ENCODE measurements around the gene ZNF81.

The ZNF81 gene

DNA sequence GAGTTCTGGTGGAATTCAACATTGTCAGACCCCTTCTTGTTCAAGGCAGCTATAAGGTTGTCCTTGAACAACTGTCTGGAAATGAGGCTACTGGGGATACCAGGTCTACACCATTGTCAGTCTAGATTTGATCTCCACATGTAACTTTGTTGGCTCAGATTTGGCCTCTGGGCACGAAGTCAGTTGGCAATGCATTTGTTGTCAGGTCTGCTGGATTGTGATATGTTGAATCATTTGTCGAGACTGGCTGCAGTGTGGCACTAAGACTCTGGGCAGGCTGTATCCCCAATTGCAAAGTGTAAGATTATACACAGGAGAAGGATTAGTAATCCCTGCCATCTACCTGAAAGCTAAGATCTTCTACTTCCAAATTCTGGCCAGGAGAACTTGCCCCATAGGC is 26.5 kb downstream of the ZNF81 start:
- TF ChIP-seq, protein P1, sequence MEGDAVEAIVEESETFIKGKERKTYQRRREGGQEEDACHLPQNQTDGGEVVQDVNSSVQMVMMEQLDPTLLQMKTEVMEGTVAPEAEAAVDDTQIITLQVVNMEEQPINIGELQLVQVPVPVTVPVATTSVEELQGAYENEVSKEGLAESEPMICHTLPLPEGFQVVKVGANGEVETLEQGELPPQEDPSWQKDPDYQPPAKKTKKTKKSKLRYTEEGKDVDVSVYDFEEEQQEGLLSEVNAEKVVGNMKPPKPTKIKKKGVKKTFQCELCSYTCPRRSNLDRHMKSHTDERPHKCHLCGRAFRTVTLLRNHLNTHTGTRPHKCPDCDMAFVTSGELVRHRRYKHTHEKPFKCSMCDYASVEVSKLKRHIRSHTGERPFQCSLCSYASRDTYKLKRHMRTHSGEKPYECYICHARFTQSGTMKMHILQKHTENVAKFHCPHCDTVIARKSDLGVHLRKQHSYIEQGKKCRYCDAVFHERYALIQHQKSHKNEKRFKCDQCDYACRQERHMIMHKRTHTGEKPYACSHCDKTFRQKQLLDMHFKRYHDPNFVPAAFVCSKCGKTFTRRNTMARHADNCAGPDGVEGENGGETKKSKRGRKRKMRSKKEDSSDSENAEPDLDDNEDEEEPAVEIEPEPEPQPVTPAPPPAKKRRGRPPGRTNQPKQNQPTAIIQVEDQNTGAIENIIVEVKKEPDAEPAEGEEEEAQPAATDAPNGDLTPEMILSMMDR (IDR thresholded peaks at IDR 0.05; ENCODE audit: borderline replicate concordance, control extremely low read depth, extremely low read depth, insufficient read depth, missing control alignments): no peak
- DNase-seq (ENCODE audit: low spot score): no peak
- in situ Hi-C loops (cut with MboI; ENCODE audit: low sequenced_read_pairs, unreplicated experiment): no loop called here

GRCh38 chrX:47864300-47864699 is 27.6 kb downstream of the ZNF81 start:
- in situ Hi-C loops (cut with MboI; ENCODE audit: low sequenced_read_pairs, unreplicated experiment): no loop called here
- TF ChIP-seq, protein P1 (IDR thresholded peaks at IDR 0.05; ENCODE audit: borderline replicate concordance, control extremely low read depth, extremely low read depth, insufficient read depth, missing control alignments): no peak
- no peak for DNase-seq (ENCODE audit: low spot score)

DNA sequence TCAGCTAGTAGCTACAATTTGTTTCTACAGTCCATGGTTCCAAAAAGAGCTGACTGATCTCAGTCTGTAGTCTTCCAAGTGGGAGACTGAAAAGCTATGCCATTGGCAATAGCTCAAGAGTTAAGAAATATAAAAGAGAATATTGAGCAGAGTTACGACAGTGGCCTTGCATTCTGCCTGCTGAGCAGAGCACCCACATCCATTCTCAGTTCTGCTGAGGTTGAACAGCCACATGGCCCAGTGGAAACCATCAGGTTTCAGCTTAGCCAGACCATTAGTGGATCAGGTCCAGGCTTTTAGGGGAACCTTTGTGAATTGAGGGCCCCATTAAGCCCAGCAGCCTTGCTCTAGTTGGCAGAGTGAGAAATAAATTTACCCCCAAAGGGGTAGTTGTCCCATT is 28.1 kb downstream of the ZNF81 start:
- in situ Hi-C loops (cut with MboI; ENCODE audit: low sequenced_read_pairs, unreplicated experiment): no loop called here
- DNase-seq (ENCODE audit: low spot score): no peak
- TF ChIP-seq, protein P1 (IDR thresholded peaks at IDR 0.05; ENCODE audit: borderline replicate concordance, control extremely low read depth, extremely low read depth, insufficient read depth, missing control alignments): no peak

- DNase-seq (ENCODE audit: low spot score): no peak
- TF ChIP-seq, protein P1 (IDR thresholded peaks at IDR 0.05; ENCODE audit: borderline replicate concordance, control extremely low read depth, extremely low read depth, insufficient read depth, missing control alignments): no peak
- in situ Hi-C loops (cut with MboI; ENCODE audit: low sequenced_read_pairs, unreplicated experiment): no loop called here
Measured at GRCh38 chrX:47873123-47873522, 36.4 kb downstream of the ZNF81 start.

GRCh38 chrX:47877327-47877726 is 40.6 kb downstream of the ZNF81 start:
- no peak for DNase-seq (ENCODE audit: low spot score)
- in situ Hi-C loops (cut with MboI; ENCODE audit: low sequenced_read_pairs, unreplicated experiment): no loop called here
- TF ChIP-seq, protein P1 (IDR thresholded peaks at IDR 0.05; ENCODE audit: borderline replicate concordance, control extremely low read depth, extremely low read depth, insufficient read depth, missing control alignments): no peak

- no peak for DNase-seq (ENCODE audit: low spot score)
- in situ Hi-C loops (cut with MboI; ENCODE audit: low sequenced_read_pairs, unreplicated experiment): no loop called here
- TF ChIP-seq, protein P1 (IDR thresholded peaks at IDR 0.05; ENCODE audit: borderline replicate concordance, control extremely low read depth, extremely low read depth, insufficient read depth, missing control alignments): no peak
Measured at GRCh38 chrX:47878198-47878597, 41.5 kb downstream of the ZNF81 start.

DNA sequence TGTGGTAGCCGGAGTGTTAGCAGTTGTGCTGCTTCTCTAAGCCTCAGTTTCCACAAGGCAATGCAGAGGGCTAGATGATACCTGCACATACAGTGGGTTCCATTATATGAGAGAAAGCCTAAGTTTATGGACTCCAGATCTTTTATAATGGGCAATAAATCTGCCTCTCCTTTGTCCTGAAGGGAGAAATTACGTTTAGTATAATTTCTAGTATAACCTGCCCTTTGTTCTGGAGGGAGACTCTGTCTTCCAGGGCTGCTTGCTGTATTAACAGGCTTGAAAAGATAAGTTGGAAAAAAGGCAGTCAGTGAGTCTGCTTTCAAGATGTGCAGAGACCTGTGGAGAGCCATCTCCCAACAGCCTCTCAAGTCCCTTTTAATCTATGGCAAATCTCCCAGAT is 42.8 kb downstream of the ZNF81 start:
- TF ChIP-seq, protein P1 (IDR thresholded peaks at IDR 0.05; ENCODE audit: borderline replicate concordance, control extremely low read depth, extremely low read depth, insufficient read depth, missing control alignments): no peak
- in situ Hi-C loops (cut with MboI; ENCODE audit: low sequenced_read_pairs, unreplicated experiment): no loop called here
- DNase-seq (ENCODE audit: low spot score): no peak
